Measurements from ENCODE around the gene AIPL1.

Gene AIPL1

GRCh38 chr17:6413065-6413464 lies 21.9 kb downstream of the AIPL1 start:
- DNase-seq: peak in 1 of 2 experiments; percentile 11

GRCh38 chr17:6408735-6409134 lies 26.2 kb downstream of the AIPL1 start:
- DNase-seq: no peak

GRCh38 chr17:6408276-6408675 lies 26.6 kb downstream of the AIPL1 start:
- DNase-seq: no peak

- DNase-seq: no peak
Measured at GRCh38 chr17:6402258-6402657, 32.7 kb downstream of the AIPL1 start.

GRCh38 chr17:6398955-6399354 lies 36.0 kb downstream of the AIPL1 start:
- no peak for DNase-seq

GRCh38 chr17:6394055-6394606 lies 40.8 kb downstream of the AIPL1 start:
- no peak for DNase-seq

- no peak for DNase-seq
Measured at GRCh38 chr17:6393351-6393952, 41.5 kb downstream of the AIPL1 start.

- DNase-seq: no peak
Measured at GRCh38 chr17:6392609-6393350, 42.1 kb downstream of the AIPL1 start.

GRCh38 chr17:6388416-6388815 lies 46.5 kb downstream of the AIPL1 start:
- DNase-seq: no peak

GRCh38 chr17:6387858-6388257 lies 47.1 kb downstream of the AIPL1 start:
- no peak for DNase-seq

- DNase-seq: no peak
Measured at GRCh38 chr17:6387442-6387841, 47.5 kb downstream of the AIPL1 start.

GRCh38 chr17:6386041-6386630 lies 48.8 kb downstream of the AIPL1 start:
- DNase-seq: no peak

GRCh38 chr17:6384481-6384880 lies 50.4 kb downstream of the AIPL1 start:
- no peak for DNase-seq

GRCh38 chr17:6381526-6382465 lies 53.1 kb downstream of the AIPL1 start:
- DNase-seq: no peak

GRCh38 chr17:6380915-6381438 lies 53.9 kb downstream of the AIPL1 start:
- no peak for DNase-seq

- DNase-seq: no peak
Measured at GRCh38 chr17:6377906-6378305, 57.0 kb downstream of the AIPL1 start.

GRCh38 chr17:6376931-6377361 lies 58.0 kb downstream of the AIPL1 start:
- no peak for DNase-seq

GRCh38 chr17:6374761-6375312 lies 60.1 kb downstream of the AIPL1 start:
- DNase-seq: no peak

GRCh38 chr17:6374271-6374691 lies 60.6 kb downstream of the AIPL1 start:
- no peak for DNase-seq

Data from NCI-H1930 (cell line).